T-helper 2 cell treated with Interferon-gamma antibody and Interleukin-4, amounts not matched to agents 100 ng/mL and 5 ng/mL, for 36 hours (primary cell): Measurements from ENCODE around the gene TBP. TPM values are rescaled to one million over a fixed set of nuclear protein-coding genes. Genes with fewer than 3 reads are reported as not detected.

Experiments
- intact Hi-C: fragments of 100-400 bp; cut with micrococcal nuclease; formaldehyde crosslinking; loops from one replicate; pipeline ENCODE4 v1.15.1; 2023
- total RNA-seq: library from RNA; stranded (reverse); gene quantifications from 2 replicates; pipeline ENCODE4 v1.2.3, GENCODE V29; 2022

TBP gene
- total RNA-seq, 1 donor from 2014 or later = 22.1 TPM

GRCh38 chr6:170533792-170534191 is 20.4 kb upstream of the TBP start:
- intact Hi-C loops = no loop called here

DNA sequence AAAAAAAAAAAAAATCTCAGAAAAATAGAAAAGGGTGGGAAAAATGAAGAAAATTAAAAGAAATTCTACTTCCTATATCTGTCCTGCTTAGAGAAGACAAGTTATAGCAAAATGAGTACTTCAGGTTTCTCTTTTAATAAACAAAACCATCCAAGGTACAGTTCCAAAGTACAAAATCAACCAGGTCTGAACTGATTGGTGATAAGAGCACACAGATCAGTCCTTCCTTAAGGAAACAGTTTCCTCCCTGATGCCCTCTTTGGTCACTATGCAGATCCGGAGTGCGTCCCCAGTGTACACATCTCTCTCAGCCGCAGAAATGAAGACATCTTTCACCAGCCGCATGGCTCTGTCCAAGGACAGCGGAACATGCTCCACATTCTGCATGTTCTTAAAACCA is 19.2 kb upstream of the TBP start:
- intact Hi-C loops = no loop called here

DNA sequence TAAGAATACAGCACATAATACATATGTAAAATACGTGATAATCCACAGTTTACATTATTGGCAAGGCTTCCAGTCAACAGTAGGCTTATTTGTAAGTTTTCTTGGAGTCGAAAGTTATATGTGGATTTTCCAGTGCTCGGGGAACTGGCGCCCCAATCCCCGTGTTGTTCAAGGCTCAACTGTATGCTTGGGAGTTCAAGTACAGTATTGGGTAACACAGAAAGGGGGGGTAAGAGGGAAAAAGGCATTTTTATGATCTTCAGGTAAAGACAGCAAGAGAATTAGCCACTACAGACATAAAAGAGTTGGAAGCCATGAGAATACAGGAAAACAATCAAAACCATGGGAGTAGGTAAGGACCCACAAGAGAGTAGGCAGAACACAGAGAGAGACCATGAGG is 17.5 kb upstream of the TBP start:
- intact Hi-C loops = no loop called here

DNA sequence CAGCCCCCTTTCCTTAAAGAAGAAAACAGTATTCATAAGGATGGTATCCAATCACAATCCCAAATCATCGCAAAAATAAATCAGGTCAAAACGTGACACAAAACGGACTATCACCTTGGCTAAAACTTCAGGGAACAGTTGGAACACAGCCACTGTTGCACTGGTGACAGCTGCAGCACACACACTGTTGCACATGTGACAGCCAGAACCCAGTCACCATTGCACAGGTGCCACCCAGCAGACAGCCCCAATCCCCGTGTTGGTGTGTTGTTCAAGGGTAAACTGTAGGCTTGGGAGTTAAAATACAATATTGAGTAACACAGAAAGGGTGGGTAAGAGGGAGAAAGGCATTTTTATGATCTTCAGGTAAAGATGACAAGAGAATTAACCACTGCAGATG is 16.8 kb upstream of the TBP start:
- intact Hi-C loops = no loop called here

DNA sequence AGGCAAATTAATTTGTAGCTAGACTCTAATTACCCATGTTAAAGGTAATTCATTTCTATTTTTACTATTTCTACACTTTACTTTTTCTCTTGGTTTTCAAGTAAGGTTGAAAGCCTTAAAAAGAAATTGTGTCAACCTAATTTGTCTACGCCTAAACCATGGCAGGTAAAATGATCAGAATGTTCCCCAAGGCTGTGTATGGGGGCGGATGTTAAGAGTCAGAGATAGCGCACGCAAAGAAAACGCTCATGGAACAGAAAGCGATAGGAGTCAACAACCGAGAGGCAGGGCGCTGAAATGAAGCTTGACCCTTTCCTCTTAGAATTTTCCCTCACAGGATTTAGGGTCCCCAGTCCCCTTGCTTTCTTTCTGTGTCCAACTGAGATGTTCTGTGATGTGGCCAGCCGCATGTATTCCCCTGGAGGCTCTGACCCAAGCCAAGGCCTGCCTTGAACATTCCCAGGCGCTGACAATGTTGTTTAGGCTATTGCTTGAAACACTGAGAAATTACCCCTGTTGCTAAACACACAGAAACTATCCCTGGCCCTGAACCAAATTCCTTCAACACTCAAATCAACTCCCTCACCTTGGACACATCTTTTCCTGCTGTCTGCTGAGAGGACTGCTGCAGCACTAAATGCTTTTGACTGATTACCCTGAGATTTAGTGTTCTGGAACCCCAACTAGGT is 12.0 kb upstream of the TBP start:
- intact Hi-C loops = no loop called here

GRCh38 chr6:170545405-170545804 is 8.8 kb upstream of the TBP start:
- intact Hi-C loops = no loop called here

- intact Hi-C loops = loop anchor here (1.0 to 10.0 kb wide), 3 partner anchors 464 to 1338 kb away; partner anchors contain the start of genes C6orf120 and WDR27
Measured at GRCh38 chr6:170552765-170553533, 1.2 kb upstream of the TBP start, which contains the start of gene PSMB1. Gene PSMB1, minus strand, starts transcription at chr6:170553307. Its CDS starts 65 bp downstream, at chr6:170553242.

DNA sequence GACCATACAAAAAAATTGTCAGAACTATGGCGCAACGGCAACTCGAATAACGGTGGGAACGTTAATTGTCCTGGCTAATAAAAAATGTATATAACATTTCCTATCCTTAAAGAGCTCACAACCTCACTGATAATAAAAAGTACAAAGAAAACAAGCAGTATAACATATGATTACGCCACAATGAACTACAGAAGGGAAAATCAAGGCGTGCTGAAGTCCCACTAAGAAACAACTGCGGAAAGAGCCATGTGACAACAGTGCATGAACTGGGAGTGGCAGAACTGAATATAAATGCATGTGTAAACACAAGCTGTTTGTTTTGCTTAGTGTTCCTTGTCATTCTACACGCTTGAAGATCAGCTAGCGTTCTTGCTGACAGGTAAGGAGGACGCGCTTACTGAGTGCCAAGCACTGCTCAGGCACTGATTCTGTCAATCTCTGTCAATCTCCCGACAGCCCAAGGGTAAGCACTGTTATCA is 596 bp upstream of the TBP start:
- intact Hi-C loops = loop anchor here (1.0 to 10.0 kb wide), 7 partner anchors 31 to 1339 kb away; partner anchors contain the start of genes C6orf120, DYNLT2, ERMARD and FAM120B

GRCh38 chr6:170554796-170555137 is 598 bp downstream of the TBP start:
- intact Hi-C loops = loop anchor here (1.0 to 10.0 kb wide), 5 partner anchors 30 to 1340 kb away; partner anchors contain the start of genes DYNLT2, ERMARD, FAM120B and PDCD2

- intact Hi-C loops = loop anchor here (10.0 kb wide), 1 partner anchor 1341 kb away; no protein-coding TSS in a partner anchor
Measured at GRCh38 chr6:170555305-170555704, 1.1 kb downstream of the TBP start.

GRCh38 chr6:170561555-170561954 is 7.4 kb downstream of the TBP start:
- intact Hi-C loops = no loop called here

GRCh38 chr6:170564936-170565530 is 10.9 kb downstream of the TBP start:
- intact Hi-C loops = no loop called here

DNA sequence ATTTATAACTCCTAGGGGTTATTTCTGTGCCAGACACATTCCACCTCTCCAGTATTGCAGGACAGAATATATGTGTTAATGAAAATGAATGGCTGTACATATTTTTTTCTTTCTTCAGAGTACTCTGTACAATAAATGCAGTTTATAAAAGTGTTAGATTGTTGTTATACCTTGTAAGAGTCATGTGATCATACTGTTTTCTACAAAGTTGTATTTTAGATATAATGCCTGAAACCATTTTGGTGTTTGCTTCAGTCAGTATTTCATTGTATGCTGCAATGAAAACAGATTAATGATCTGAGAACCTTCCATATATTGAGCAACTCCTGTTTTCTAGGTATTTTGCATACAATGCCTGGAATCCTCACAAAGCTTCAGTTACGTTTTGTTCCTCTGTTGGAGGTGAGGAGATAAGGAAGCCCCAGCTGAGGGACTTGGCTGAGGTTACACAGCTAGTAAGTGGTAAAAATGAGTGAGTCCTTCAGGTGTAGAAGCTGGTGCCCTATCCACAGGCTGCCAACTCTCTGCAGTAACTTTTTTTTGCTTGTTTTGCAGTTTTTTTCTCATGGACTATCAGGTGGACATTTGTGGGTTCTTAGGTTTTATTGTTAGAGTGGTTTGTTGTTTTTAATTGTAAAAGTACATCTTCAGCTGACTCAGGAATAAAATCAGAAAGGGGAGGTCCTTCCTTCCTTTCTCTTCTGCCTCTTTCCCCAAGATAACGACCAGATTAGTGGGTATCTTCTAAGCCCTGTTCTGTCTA is 18.7 kb downstream of the TBP start:
- intact Hi-C loops = no loop called here

DNA sequence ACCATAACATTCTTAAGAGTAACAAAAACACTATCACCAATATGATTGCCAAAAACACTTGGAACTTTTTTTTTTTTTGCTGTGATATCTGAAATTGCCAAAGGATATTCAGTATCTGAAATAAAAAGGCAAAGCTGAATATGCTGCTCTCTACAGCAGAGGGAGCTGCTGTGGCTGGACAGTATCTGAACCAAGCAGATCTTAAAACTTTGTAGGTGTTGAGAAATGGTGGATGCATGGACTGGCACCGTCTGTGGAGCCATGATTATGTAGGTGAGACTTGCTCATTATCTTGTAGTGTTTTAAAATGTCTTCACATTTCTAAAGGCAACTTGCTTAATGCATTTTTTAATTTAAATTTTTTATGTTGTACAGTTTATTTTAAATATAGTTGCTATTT is 21.1 kb downstream of the TBP start:
- intact Hi-C loops = no loop called here

DNA sequence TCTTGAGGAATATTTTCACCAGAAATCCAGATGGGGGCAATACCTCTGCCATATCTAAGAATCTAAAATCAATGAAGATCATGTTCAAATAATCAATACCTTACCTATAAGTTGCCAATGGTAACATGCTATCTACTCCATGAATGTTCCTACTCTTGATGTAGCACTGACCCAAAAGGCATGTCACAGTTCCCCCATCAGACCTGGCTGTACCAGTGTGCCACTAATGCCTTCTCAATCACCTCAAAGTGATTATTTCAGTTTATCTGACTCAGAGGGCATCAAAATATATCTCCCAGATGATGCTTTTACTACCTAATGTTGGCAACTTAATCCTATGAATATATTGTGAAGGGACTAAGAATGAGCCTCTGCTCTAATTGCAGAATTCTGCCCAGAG is 24.7 kb downstream of the TBP start:
- intact Hi-C loops = no loop called here

GRCh38 chr6:170583756-170584180 is 29.6 kb downstream of the TBP start:
- intact Hi-C loops = loop anchor here (1.0 kb wide), 2 partner anchors 29 to 832 kb away; partner anchors contain the start of genes DYNLT2, ERMARD and TBP

DNA sequence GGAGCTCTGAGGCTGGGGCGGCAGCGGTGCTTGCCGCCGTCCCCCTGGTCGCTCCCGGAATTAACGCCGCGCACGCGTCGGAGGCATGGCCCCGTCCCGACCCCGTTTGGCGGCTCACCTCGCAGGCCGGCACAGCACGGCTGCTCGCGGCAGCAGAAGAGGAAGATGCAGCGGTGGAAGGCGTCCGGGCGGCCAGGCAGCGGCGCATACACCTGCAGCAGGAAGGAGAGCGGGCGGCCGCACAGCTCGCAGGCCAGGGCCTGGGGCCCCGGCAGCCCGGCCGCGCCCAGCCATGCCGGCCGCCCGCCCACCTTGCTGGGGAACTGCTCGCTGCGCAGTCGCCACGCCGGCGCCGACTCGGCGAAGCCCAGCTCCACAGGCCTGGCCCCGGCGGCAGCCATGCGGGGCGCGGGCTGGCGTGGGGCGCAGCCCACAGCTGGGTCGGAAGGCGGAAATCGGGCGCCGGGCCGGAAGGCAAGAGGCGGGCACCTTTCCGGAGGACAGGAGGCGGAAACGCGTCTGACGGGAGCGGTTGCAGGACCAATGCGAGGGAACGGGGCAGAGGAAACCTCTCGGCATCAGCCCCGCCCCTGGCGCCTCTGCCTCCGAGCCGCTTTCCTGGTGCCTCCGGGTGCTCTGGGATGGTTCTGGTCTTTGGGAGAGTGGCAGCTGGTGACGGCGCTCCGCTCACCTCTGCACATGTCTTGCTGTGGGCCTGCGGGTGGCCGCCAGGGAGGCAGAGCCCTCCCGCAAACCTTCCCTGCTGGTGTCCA is 30.2 kb downstream of the TBP start, which contains the start of gene PDCD2:
Gene PDCD2 (minus strand): TSS at position 457 of the 773 bp plus-strand sequence. CDS start 56 bp downstream, at position 401.
- intact Hi-C loops = loop anchor here (1.0 kb wide), 2 partner anchors 30 to 833 kb away; partner anchors contain the start of genes DYNLT2, ERMARD and TBP

DNA sequence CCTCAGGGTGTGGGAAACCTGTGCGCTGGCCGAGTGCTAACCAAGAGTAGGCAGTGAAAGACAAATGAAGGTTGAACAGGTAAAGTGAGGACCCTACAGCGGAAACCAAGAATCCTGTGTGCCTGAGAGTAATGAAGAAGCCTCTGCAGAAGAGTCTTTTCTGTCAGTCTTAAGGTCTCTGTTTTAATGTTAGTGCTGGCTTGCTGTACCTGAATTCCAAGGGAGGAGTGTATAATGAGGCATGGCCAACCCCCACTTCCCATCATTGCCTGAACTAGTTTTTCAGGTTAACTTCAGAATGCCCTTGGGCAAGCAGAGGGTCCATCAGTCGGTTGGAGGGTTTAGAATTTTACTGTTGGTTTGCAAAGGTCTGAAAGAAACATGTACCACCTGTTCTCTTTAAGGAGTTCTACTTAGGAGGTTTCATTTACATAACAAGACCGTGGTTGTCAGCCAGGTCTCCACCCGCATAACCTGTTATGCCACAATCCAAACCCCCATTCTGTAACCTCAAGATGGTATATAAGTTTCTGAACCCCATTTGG is 30.9 kb downstream of the TBP start:
- intact Hi-C loops = loop anchor here (1.0 kb wide), 2 partner anchors 31 to 834 kb away; partner anchors contain the start of genes DYNLT2, ERMARD and TBP

- intact Hi-C loops = no loop called here
Measured at GRCh38 chr6:170590725-170591124, 36.6 kb downstream of the TBP start.

DNA sequence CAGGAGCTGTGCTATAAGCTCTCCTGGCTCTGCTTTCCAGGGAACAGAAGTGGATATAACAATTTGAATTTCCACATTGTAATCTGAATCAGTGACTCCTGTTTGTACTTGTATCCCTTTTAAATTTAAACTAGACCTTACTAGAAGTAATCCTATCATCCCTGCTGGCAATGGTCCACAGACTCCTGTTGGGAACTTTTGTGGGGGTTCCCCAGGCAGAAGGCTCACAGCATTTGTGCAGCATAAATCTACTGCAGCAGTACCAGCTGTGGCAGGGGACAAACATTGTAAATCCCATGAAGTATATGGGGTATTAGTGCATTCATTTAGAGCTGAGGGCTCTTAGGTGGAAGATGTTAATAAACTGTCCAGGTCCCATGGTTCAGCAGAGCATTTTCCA is 42.3 kb downstream of the TBP start:
- intact Hi-C loops = no loop called here
